ENCODE data around the gene NOSIP.

Gene NOSIP

DNA sequence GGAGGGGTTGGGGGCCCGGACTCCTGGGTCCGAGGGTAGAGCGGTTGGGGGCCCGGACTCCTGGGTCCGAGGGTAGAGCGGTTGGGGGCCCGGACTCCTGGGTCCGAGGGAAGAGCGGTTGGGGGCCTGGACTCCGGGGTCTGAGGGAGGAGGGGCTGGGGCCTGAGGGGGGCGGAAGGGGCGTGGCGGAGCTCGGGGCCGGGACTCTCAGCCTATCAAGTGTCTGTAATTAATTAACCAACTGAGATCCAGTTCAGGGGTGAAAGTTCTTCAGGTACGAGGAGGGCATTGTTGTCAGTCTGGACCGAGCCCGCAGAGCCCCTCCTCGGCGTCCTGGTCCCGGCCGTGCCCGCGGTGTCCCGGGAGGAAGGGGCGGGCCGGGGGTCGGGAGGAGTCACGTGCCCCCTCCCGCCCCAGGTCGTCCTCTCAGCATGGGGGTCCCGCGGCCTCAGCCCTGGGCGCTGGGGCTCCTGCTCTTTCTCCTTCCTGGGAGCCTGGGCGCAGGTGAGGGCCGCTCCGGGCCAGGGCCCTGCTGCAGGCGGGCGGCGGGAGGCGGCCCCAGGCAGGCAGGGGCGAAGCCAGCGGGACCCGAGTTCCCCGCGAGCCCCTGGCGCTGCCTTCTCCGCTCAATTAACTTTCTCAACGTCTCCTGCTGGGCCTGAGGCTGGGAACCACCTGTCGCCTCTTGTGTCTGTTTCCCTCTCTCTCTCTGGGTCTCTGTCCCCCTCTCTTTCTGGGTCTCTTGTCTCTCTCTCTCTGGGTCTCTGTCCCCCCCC, 67.2 kb downstream of the NOSIP start:
- H3K4me3 ChIP-seq (ENCODE audit: low read depth, low read length): peak overlapping the region; percentile 25; the same call in 1 of the 2 replicates
- no peak for DNase-seq (ENCODE audit: low read depth)
- TF ChIP-seq, protein P1, sequence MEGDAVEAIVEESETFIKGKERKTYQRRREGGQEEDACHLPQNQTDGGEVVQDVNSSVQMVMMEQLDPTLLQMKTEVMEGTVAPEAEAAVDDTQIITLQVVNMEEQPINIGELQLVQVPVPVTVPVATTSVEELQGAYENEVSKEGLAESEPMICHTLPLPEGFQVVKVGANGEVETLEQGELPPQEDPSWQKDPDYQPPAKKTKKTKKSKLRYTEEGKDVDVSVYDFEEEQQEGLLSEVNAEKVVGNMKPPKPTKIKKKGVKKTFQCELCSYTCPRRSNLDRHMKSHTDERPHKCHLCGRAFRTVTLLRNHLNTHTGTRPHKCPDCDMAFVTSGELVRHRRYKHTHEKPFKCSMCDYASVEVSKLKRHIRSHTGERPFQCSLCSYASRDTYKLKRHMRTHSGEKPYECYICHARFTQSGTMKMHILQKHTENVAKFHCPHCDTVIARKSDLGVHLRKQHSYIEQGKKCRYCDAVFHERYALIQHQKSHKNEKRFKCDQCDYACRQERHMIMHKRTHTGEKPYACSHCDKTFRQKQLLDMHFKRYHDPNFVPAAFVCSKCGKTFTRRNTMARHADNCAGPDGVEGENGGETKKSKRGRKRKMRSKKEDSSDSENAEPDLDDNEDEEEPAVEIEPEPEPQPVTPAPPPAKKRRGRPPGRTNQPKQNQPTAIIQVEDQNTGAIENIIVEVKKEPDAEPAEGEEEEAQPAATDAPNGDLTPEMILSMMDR (IDR thresholded peaks at IDR 0.05; ENCODE audit: low read depth, low read length, missing control alignments): no peak

- TF ChIP-seq, protein P1 (IDR thresholded peaks at IDR 0.05; ENCODE audit: low read depth, low read length, missing control alignments): no peak
- H3K4me3 ChIP-seq (ENCODE audit: low read depth, low read length): no peak overlapping the region
- DNase-seq (ENCODE audit: low read depth): no peak
These were observed 72.4 kb downstream of the NOSIP start for GRCh38 chr19:49507803-49508494.

DNA sequence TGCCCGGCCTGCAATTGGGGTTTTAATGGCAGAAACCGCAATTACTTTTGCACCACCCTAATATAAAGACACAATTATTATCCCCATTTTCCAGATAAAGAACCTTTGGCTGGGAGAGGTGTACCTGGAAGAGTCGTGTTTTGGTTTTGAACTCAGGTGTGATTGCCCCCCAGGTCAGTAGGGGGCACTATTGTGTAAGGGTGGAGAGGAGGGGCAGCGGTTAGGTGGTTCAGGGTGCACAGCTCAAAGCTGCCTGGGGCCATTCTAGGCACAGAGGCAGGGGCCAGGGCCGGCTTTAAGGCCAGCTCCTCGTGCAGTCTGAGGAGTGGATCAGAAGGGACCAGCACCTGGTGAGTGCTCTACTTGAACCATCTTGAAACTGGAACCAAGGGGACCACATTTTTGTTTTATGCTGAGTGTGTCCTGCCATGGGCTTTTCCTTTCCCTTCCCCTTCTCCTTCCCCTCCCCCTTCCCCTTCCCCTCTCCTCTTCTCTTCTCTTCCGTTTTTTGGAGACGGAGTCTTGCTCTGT, 73.7 kb downstream of the NOSIP start:
- TF ChIP-seq, protein P1 (IDR thresholded peaks at IDR 0.05; ENCODE audit: low read depth, low read length, missing control alignments): peak; percentile 87
- DNase-seq (ENCODE audit: low read depth): no peak
- no peak overlapping the region for H3K4me3 ChIP-seq (ENCODE audit: low read depth, low read length)

Measured in GM12864 (cell line).